Hepatocyte (in vitro differentiated cells): ENCODE data around the gene CABLES2. TPM values are rescaled to one million over a fixed set of nuclear protein-coding genes. Genes with fewer than 3 reads are reported as not detected.
A peak's percentile ranks its signal among the peaks of the same experiment; 100 is the strongest.

ENCODE experiments used
- DNase-seq: peaks from one replicate; pipeline ENCODE4 v3.0.0-alpha.2; 2016; ENCODE audit warnings: low spot score
- H2AFZ ChIP-seq: fragments of 200-600 bp; sonication (generic); 2 replicates; pipeline ENCODE4 v1.6.0; 2016; ENCODE audit warnings: antibody characterized with exemption, mild to moderate bottlenecking
- H3K27ac ChIP-seq: fragments of 200-600 bp; sonication (generic); 2 replicates; pipeline ENCODE4 v1.5.1; 2016; ENCODE audit warnings: mild to moderate bottlenecking
- H3K27me3 ChIP-seq: fragments of 200-600 bp; sonication (generic); 2 replicates; pipeline ENCODE4 v1.6.1; 2016
- H3K36me3 ChIP-seq: fragments of 200-600 bp; sonication (generic); replicated peaks from 2 replicates; pipeline ENCODE4 v1.5.1; 2016; ENCODE audit warnings: low read depth; ENCODE audit not compliant: insufficient read depth
- H3K4me1 ChIP-seq: fragments of 200-600 bp; sonication (generic); 2 replicates; pipeline ENCODE4 v1.5.1; 2016; ENCODE audit warnings: mild to moderate bottlenecking, moderate library complexity; ENCODE audit not compliant: insufficient read depth
- H3K4me2 ChIP-seq: fragments of 200-600 bp; sonication (generic); 2 replicates; pipeline ENCODE4 v1.6.0; 2016
- H3K4me3 ChIP-seq: fragments of 200-600 bp; sonication (generic); 2 replicates; pipeline ENCODE4 v1.5.1; 2016; ENCODE audit warnings: mild to moderate bottlenecking
- H3K79me2 ChIP-seq: fragments of 200-600 bp; sonication (generic); 2 replicates; pipeline ENCODE4 v1.6.0; 2017; ENCODE audit warnings: mild to moderate bottlenecking
- H3K9me2 ChIP-seq: fragments of 200-600 bp; sonication (generic); replicated peaks from 2 replicates; pipeline ENCODE4 v1.6.0; 2017; ENCODE audit warnings: mild to moderate bottlenecking; ENCODE audit not compliant: insufficient read depth
- H3K9me3 ChIP-seq: fragments of 200-600 bp; sonication (generic); 2 replicates; pipeline ENCODE4 v1.5.1; 2016; ENCODE audit warnings: low read depth, mild to moderate bottlenecking
- H4K20me1 ChIP-seq: fragments of 200-600 bp; sonication (generic); 2 replicates; pipeline ENCODE4 v1.6.0; 2016; ENCODE audit warnings: mild to moderate bottlenecking; ENCODE audit not compliant: insufficient read depth, poor library complexity, severe bottlenecking
- EZH2 ChIP-seq: fragments of 200-600 bp; sonication (generic); IDR thresholded peaks from 2 replicates; pipeline ENCODE4 v1.6.1; 2016; ENCODE audit warnings: antibody characterized with exemption, mild to moderate bottlenecking, borderline replicate concordance
- EZH2phosphoT487 ChIP-seq: fragments of 200-600 bp; sonication (generic); IDR thresholded peaks from one replicate; pipeline ENCODE4 v1.6.1; 2018; ENCODE audit warnings: antibody characterized with exemption, mild to moderate bottlenecking, low read depth, moderate library complexity; ENCODE audit not compliant: unreplicated experiment, severe bottlenecking
- WGBS: methylation state at CpG from one replicate; pipeline ENCODE4 v1.1.6; 2016; ENCODE audit warnings: low lambda C conversion rate; ENCODE audit errors: missing lambda C conversion rate; 5-methylcytosine and 5-hydroxymethylcytosine counted together
- polyA plus RNA-seq: library from polyadenylated mRNA; unstranded; fragments of >200 nt; fragmentation: Nextera tagmentation; extraction: Ambion mirVana; gene quantifications from 2 replicates; pipeline ENCODE4 v1.2.1, GENCODE V29; 2016
- total RNA-seq: library from RNA; depleted of rRNA; stranded (reverse); fragments of >200 nt; gene quantifications from 2 replicates; pipeline ENCODE4 v1.2.3, GENCODE V29; 2014
- TF ChIP-seq, protein P1 (sequence below): fragments of 200-600 bp; sonication (generic); IDR thresholded peaks from 2 replicates; pipeline ENCODE4 v1.5.1; 2016; ENCODE audit warnings: antibody characterized with exemption, mild to moderate bottlenecking; ENCODE audit not compliant: poor library complexity

The CABLES2 gene
- total and polyA plus RNA-seq, 2 experiments from 2014 or later, result 8.6 to 19.1 TPM

DNA sequence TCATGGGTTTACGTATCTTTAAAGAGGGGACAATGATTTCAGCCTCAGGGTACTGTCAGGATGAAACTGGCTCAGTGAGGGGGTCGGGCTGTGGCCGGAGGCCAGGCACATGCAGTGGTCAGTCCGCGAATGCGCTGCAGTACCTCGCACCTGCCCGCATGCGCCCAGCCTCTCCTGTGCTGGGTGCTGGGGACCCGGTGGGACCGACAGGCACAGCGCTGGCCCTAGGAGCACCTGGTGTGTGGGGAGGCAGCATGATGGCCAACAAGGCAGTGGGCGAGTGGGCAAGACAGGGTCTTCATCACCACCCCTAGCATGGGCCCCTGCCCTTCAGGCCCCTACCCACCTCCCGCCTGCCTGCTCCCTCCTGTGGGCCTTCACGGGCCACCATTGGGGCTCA, 970 bp upstream of the CABLES2 start:
- WGBS, result 93% methylated on average over 15 of the region's 15 CpGs
- H3K27ac ChIP-seq, result no peak overlapping the region
- H4K20me1 ChIP-seq, result no peaks in the 10 kb centered on the region
- peaks cover 36% of the 10 kb centered on the region for H3K79me2 ChIP-seq
- peaks cover 27% of the 10 kb centered on the region for H3K4me1 ChIP-seq
- no peaks in the 10 kb centered on the region for H3K27me3 ChIP-seq
- H3K9me3 ChIP-seq, result no peaks in the 10 kb centered on the region
- H2AFZ ChIP-seq, result no peak overlapping the region
- TF ChIP-seq, protein P1, sequence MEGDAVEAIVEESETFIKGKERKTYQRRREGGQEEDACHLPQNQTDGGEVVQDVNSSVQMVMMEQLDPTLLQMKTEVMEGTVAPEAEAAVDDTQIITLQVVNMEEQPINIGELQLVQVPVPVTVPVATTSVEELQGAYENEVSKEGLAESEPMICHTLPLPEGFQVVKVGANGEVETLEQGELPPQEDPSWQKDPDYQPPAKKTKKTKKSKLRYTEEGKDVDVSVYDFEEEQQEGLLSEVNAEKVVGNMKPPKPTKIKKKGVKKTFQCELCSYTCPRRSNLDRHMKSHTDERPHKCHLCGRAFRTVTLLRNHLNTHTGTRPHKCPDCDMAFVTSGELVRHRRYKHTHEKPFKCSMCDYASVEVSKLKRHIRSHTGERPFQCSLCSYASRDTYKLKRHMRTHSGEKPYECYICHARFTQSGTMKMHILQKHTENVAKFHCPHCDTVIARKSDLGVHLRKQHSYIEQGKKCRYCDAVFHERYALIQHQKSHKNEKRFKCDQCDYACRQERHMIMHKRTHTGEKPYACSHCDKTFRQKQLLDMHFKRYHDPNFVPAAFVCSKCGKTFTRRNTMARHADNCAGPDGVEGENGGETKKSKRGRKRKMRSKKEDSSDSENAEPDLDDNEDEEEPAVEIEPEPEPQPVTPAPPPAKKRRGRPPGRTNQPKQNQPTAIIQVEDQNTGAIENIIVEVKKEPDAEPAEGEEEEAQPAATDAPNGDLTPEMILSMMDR, result no peak
- TF ChIP-seq EZH2phosphoT487, result no peak
- TF ChIP-seq EZH2, result no peak
- DNase-seq, result no peak
- no peaks in the 10 kb centered on the region for H3K9me2 ChIP-seq
- no peaks in the 10 kb centered on the region for H3K36me3 ChIP-seq
- no peak overlapping the region for H3K4me3 ChIP-seq
- peak overlapping the region; percentile 99 for H3K4me2 ChIP-seq

DNA sequence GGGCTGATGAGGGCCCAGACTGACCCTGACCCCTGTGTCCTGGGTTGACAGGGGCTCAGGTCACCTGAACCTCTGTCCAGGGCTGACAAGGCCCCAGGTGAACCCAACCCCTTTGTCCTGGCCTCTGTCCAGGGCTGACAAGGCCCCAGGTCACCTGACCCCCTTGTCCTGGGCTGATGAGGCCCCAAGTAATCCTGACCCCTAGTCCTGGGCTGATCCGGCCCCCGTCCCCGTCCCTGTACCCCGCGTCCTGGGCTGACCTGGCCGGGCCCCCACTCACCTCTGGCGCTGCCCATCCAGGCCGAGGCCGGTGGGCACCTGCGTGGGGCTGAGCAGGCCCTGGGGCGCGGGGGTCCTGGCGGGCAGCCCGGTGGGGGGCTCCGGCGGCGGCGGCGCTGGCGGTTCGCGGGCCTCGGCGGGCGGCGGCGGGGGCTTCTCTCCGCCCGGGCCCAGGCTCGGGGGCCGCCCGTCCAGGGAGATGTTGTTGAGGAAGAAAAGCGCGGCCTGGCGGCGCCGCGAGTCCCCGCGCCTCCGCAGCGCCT, 379 bp downstream of the CABLES2 start:
- H3K36me3 ChIP-seq, result no peaks in the 10 kb centered on the region
- DNase-seq, result no peak
- TF ChIP-seq EZH2phosphoT487 (no peak), EZH2 (no peak)
- TF ChIP-seq, protein P1, result no peak
- peak overlapping the region; percentile 70 for H3K4me3 ChIP-seq
- no peaks in the 10 kb centered on the region for H3K9me3 ChIP-seq
- WGBS, result 2% methylated on average over 9 of the region's 42 CpGs
- H3K79me2 ChIP-seq, result peaks cover 38% of the 10 kb centered on the region
- no peaks in the 10 kb centered on the region for H3K9me2 ChIP-seq
- H3K4me2 ChIP-seq, result peak overlapping the region; percentile 91
- H3K27me3 ChIP-seq, result no peaks in the 10 kb centered on the region
- no peak overlapping the region for H2AFZ ChIP-seq
- H3K4me1 ChIP-seq, result peaks cover 20% of the 10 kb centered on the region
- H3K27ac ChIP-seq, result no peak overlapping the region
- no peaks in the 10 kb centered on the region for H4K20me1 ChIP-seq

DNA sequence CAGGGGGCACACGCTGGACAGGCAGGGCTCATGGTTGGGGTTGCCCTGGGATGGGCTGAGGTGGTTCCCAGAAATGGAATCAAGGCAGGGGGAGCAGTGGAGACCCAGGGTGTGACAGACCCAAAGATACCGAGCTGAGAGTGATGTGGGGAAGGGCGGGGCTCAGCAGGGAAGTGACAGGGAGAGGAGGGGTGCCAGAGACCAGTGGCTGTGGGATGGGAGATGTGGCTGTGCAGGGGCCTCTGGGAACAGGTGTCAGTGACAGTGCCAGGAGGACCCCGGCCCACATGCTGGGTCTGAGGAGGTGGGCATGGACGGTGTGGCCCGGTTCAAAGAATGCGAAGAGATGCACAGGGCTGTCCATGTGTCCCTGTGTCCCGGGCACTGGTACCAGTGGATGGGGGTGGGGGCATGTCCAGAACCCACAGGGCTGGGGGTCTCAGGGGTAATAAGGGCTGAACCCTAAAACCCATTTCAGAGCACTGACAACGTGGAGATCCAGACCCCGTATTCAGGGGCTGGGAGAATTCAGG, 1.0 kb downstream of the CABLES2 start:
- H3K4me1 ChIP-seq, result peaks cover 20% of the 10 kb centered on the region
- H3K27ac ChIP-seq, result no peak overlapping the region
- TF ChIP-seq, protein P1, result no peak
- no peak for TF ChIP-seq EZH2phosphoT487
- TF ChIP-seq EZH2, result no peak
- peak overlapping the region; percentile 91 for H3K4me2 ChIP-seq
- H2AFZ ChIP-seq, result no peak overlapping the region
- WGBS, result 80% methylated on average over 10 of the region's 10 CpGs
- no peaks in the 10 kb centered on the region for H3K9me3 ChIP-seq
- no peak for DNase-seq
- H3K9me2 ChIP-seq, result no peaks in the 10 kb centered on the region
- H3K79me2 ChIP-seq, result peaks cover 38% of the 10 kb centered on the region
- no peaks in the 10 kb centered on the region for H4K20me1 ChIP-seq
- no peaks in the 10 kb centered on the region for H3K36me3 ChIP-seq
- peak overlapping the region; percentile 70 for H3K4me3 ChIP-seq
- H3K27me3 ChIP-seq, result no peaks in the 10 kb centered on the region
